H1 (cell line): ENCODE data around the gene FUNDC2. TPM values are rescaled to one million over a fixed set of nuclear protein-coding genes. Genes with fewer than 3 reads are reported as not detected.

Experiments
- CTCF ChIA-PET: fragments of 300-600 bp; sonication (Branson Sonifier 250); formaldehyde crosslinking; loops from one replicate; lab custom pipeline; 2021; ENCODE audit not compliant: partially characterized antibody; lab: Charles Lee
- POLR2A ChIA-PET: fragments of 300-600 bp; sonication (Branson Sonifier 250); formaldehyde crosslinking; loops from one replicate; lab custom pipeline; 2021; ENCODE audit warnings: inconsistent platforms; ENCODE audit not compliant: partially characterized antibody; lab: Charles Lee
- DNase-seq, 2 experiments: peaks; one replicate each; pipeline versions ENCODE4 v3.0.0 to v3.0.0-alpha.2; 2010 to 2022; ENCODE audit warnings: low spot score in 2 of 2, low read depth in 1 of 2, mixed read lengths in 1 of 2
- FAIRE-seq: peaks from 2 replicates; lab custom pipeline; 2011; peaks lifted over from hg19 to GRCh38; lab: Jason Lieb, UNC
- H2AFZ ChIP-seq: 2 replicates; pipeline ENCODE4 v1.8.1; 2012; ENCODE audit warnings: low read length, inconsistent platforms
- H2AK5ac ChIP-seq: 2 replicates; pipeline ENCODE4 v1.6.1; 2013; ENCODE audit warnings: low read depth, low read length
- H2BK120ac ChIP-seq: replicated peaks from 2 replicates; pipeline ENCODE3; 2013; ENCODE audit warnings: low read depth, low read length, inconsistent platforms
- H2BK12ac ChIP-seq: 2 replicates; pipeline ENCODE4 v1.6.1; 2013; ENCODE audit warnings: low read depth, low read length
- H2BK15ac ChIP-seq: 2 replicates; pipeline ENCODE4 v1.6.1; 2013; ENCODE audit warnings: low read length
- H2BK20ac ChIP-seq: 2 replicates; pipeline ENCODE4 v1.6.1; 2013; ENCODE audit warnings: low read length
- H2BK5ac ChIP-seq: 2 replicates; pipeline ENCODE4 v1.6.1; 2013; ENCODE audit warnings: low read depth, low read length
- H3K14ac ChIP-seq: 2 replicates; pipeline ENCODE4 v1.6.1; 2013; ENCODE audit warnings: inconsistent platforms; ENCODE audit not compliant: insufficient read length
- H3K18ac ChIP-seq: 2 replicates; pipeline ENCODE4 v1.6.1; 2013; ENCODE audit warnings: low read length; ENCODE audit errors: extremely low read depth
- H3K23ac ChIP-seq: 2 replicates; pipeline ENCODE4 v1.6.1; 2013; ENCODE audit warnings: inconsistent platforms; ENCODE audit not compliant: insufficient read length
- H3K23me2 ChIP-seq: 2 replicates; pipeline ENCODE4 v1.6.1; 2013; ENCODE audit warnings: low read depth, low read length
- H3K27ac ChIP-seq: 2 replicates; pipeline ENCODE4 v1.6.1; 2011; ENCODE audit warnings: low read depth, low read length, inconsistent platforms
- H3K27me3 ChIP-seq, 4 experiments: replicated peaks in 1 of 4; 1 replicate in 1 of 4; 2 replicates in 3 of 4; pipeline versions ENCODE4 v1.6.1 to v1.8.1; 2011 to 2013; ENCODE audit warnings: low read length in 3 of 4, mild to moderate bottlenecking in 3 of 4, inconsistent platforms in 2 of 4, mixed read lengths in 2 of 4, moderate library complexity in 1 of 4; ENCODE audit not compliant: control insufficient read depth in 3 of 4, insufficient read depth in 3 of 4; ENCODE audit errors: extremely low read depth in 1 of 4
- H3K36me3 ChIP-seq, 4 experiments: 2 replicates each; pipeline versions ENCODE4 v1.6.1 to v1.8.1; 2011 to 2013; ENCODE audit warnings: mild to moderate bottlenecking in 4 of 4, low read length in 3 of 4, moderate library complexity in 2 of 4, control low read depth in 1 of 4, inconsistent platforms in 1 of 4; ENCODE audit not compliant: insufficient read depth in 4 of 4, control insufficient read depth in 2 of 4
- H3K4ac ChIP-seq: replicated peaks from 2 replicates; pipeline ENCODE3; 2013; ENCODE audit warnings: low read length, low read depth, mixed read lengths, inconsistent platforms; ENCODE audit not compliant: insufficient read length
- H3K4me1 ChIP-seq, 4 experiments: replicated peaks in 1 of 4; 1 replicate in 1 of 4; 2 replicates in 3 of 4; pipeline versions ENCODE4 v1.6.1 to v1.8.1; 2011 to 2013; ENCODE audit warnings: low read length in 3 of 4, inconsistent platforms in 2 of 4, mixed read lengths in 1 of 4; ENCODE audit not compliant: insufficient read depth in 4 of 4, control insufficient read depth in 3 of 4
- H3K4me2 ChIP-seq, 2 experiments: 2 replicates each; pipeline versions ENCODE4 v1.6.1 to v1.8.1; 2011 to 2013; ENCODE audit warnings: low read depth in 2 of 2, low read length in 2 of 2, control low read depth in 1 of 2, inconsistent platforms in 1 of 2, mild to moderate bottlenecking in 1 of 2; ENCODE audit not compliant: insufficient read depth in 1 of 2
- H3K4me3 ChIP-seq, 4 experiments: fragments of 200-600, 300-600 bp in 1 of 4; sonication (generic), shearing (Covaris generic), sonication (Bioruptor Twin) in 1 of 4; 2 replicates each; pipeline versions ENCODE4 v1.5.1 to v1.8.1; 2011 to 2016; ENCODE audit warnings: low read length in 4 of 4, low read depth in 3 of 4, control low read depth in 2 of 4, inconsistent platforms in 2 of 4, mild to moderate bottlenecking in 2 of 4, mixed read lengths in 1 of 4, moderate library complexity in 1 of 4; ENCODE audit not compliant: insufficient read depth in 2 of 4; ENCODE audit errors: extremely low read depth in 1 of 4
- H3K56ac ChIP-seq: replicated peaks from 2 replicates; pipeline ENCODE3; 2013; ENCODE audit warnings: low read depth, mild to moderate bottlenecking, mixed read lengths, low read length, inconsistent platforms; ENCODE audit not compliant: insufficient read length
- H3K79me1 ChIP-seq: 2 replicates; pipeline ENCODE4 v1.6.1; 2013; ENCODE audit warnings: low read depth, low read length, control low read depth
- H3K79me2 ChIP-seq, 2 experiments: 2 replicates each; pipeline versions ENCODE4 v1.6.1 to v1.8.1; 2012 to 2013; ENCODE audit warnings: low read length in 2 of 2, mild to moderate bottlenecking in 2 of 2, inconsistent platforms in 1 of 2; ENCODE audit not compliant: insufficient read depth in 2 of 2, control insufficient read depth in 1 of 2
- H3K9ac ChIP-seq, 4 experiments: replicated peaks in 1 of 4; 1 replicate in 1 of 4; 2 replicates in 3 of 4; pipeline versions ENCODE4 v1.6.1 to v1.8.1; 2011 to 2013; ENCODE audit warnings: low read depth in 3 of 4, low read length in 3 of 4, control low read depth in 2 of 4, mild to moderate bottlenecking in 2 of 4, moderate library complexity in 2 of 4, inconsistent platforms in 1 of 4; ENCODE audit errors: extremely low read depth in 1 of 4
- H3K9me3 ChIP-seq, 2 experiments: 2 replicates each; pipeline versions ENCODE4 v1.6.1 to v1.8.1; 2012 to 2013; ENCODE audit warnings: mild to moderate bottlenecking in 2 of 2, moderate library complexity in 2 of 2, control low read depth in 1 of 2, inconsistent platforms in 1 of 2, low read depth in 1 of 2, low read length in 1 of 2, mixed read lengths in 1 of 2; ENCODE audit not compliant: insufficient read depth in 2 of 2
- H4K20me1 ChIP-seq, 2 experiments: replicated peaks in 1 of 2; 2 replicates each; pipeline versions ENCODE3 to v1.8.1; 2011 to 2013; ENCODE audit warnings: inconsistent platforms in 2 of 2, low read length in 2 of 2, mild to moderate bottlenecking in 1 of 2; ENCODE audit not compliant: insufficient read depth in 2 of 2, control insufficient read depth in 1 of 2
- H4K5ac ChIP-seq: 2 replicates; pipeline ENCODE4 v1.6.1; 2013; ENCODE audit warnings: low read length, low read depth, mixed read lengths, inconsistent platforms; ENCODE audit not compliant: insufficient read length
- H4K8ac ChIP-seq: 2 replicates; pipeline ENCODE4 v1.8.0; 2013; ENCODE audit warnings: mild to moderate bottlenecking, moderate library complexity, low read length, inconsistent platforms; ENCODE audit not compliant: insufficient read depth; ENCODE audit errors: extremely low read depth
- H4K91ac ChIP-seq: replicated peaks from 2 replicates; pipeline ENCODE3; 2013; ENCODE audit warnings: low read length, mixed read lengths, inconsistent platforms; ENCODE audit not compliant: insufficient read length
- ASH2L ChIP-seq: fragments of 200-600, 300-600 bp; sonication (generic); IDR thresholded peaks from one replicate; pipeline ENCODE4 v1.7.1; 2017; ENCODE audit warnings: low read length
- EGR1 ChIP-seq: IDR thresholded peaks from 2 replicates; pipeline ENCODE4 v1.6.1; 2011; ENCODE audit warnings: low read depth, low read length, borderline replicate concordance
- GABPA ChIP-seq: IDR thresholded peaks from 2 replicates; pipeline ENCODE4 v1.6.1; 2011; ENCODE audit warnings: mild to moderate bottlenecking, low read length, moderate library complexity, borderline replicate concordance; ENCODE audit not compliant: insufficient read depth
- GTF2F1 ChIP-seq: IDR thresholded peaks from 2 replicates; pipeline ENCODE4 v1.6.1; 2012; ENCODE audit warnings: low read depth, low read length, improper control_type of control experiment, borderline replicate concordance
- HDAC2 ChIP-seq, 2 experiments: fragments of 300-600 bp in 1 of 2; sonication (generic) in 1 of 2; IDR thresholded peaks; 2 replicates each; pipeline ENCODE4 v1.6.1; 2011 to 2012; ENCODE audit warnings: low read depth in 2 of 2, low read length in 2 of 2, mild to moderate bottlenecking in 2 of 2, moderate library complexity in 2 of 2, borderline replicate concordance in 1 of 2, inconsistent platforms in 1 of 2
- NRF1 ChIP-seq: IDR thresholded peaks from 2 replicates; pipeline ENCODE4 v1.6.1; 2011; ENCODE audit warnings: mild to moderate bottlenecking, low read depth, low read length, improper control_type of control experiment
- POLR2A ChIP-seq, 2 experiments: IDR thresholded peaks; 1 replicate in 1 of 2; 2 replicates in 1 of 2; pipeline ENCODE4 v1.6.1; 2011; ENCODE audit warnings: low read depth in 2 of 2, low read length in 2 of 2, mild to moderate bottlenecking in 2 of 2; ENCODE audit errors: control extremely low read depth in 1 of 2
- RAD21 ChIP-seq, 2 experiments: IDR thresholded peaks in 1 of 2; conservative IDR thresholded peaks in 1 of 2; 2 replicates each; pipeline ENCODE4 v1.6.1; 2011; ENCODE audit warnings: low read depth in 2 of 2, low read length in 2 of 2, improper control_type of control experiment in 1 of 2, inconsistent platforms in 1 of 2, mild to moderate bottlenecking in 1 of 2, moderate library complexity in 1 of 2
- RFX5 ChIP-seq: IDR thresholded peaks from 2 replicates; pipeline ENCODE4 v1.6.1; 2011; ENCODE audit warnings: low read depth, low read length, improper control_type of control experiment, borderline replicate concordance
- SIRT6 ChIP-seq: IDR thresholded peaks from one replicate; pipeline ENCODE4 v1.7.1; 2012; ENCODE audit warnings: low read length, inconsistent platforms
- SP1 ChIP-seq: IDR thresholded peaks from 2 replicates; pipeline ENCODE4 v1.6.1; 2011; ENCODE audit warnings: low read depth, low read length
- SP2 ChIP-seq: IDR thresholded peaks from 2 replicates; pipeline ENCODE4 v1.6.1; 2012; ENCODE audit warnings: mild to moderate bottlenecking, low read length, inconsistent platforms
- TEAD4 ChIP-seq: IDR thresholded peaks from 2 replicates; pipeline ENCODE4 v1.6.1; 2012; ENCODE audit warnings: low read depth, low read length, inconsistent platforms, mixed read lengths
- ZNF274 ChIP-seq: IDR thresholded peaks from 2 replicates; pipeline ENCODE4 v1.7.0; 2012; ENCODE audit warnings: low read length, borderline replicate concordance; ENCODE audit errors: extremely low read depth
- WGBS, 2 experiments: shearing (Covaris generic) in 1 of 2; methylation state at CpG; one replicate each; pipeline versions ENCODE4 v1.1.6 to v1.1.7; 2013 to 2015; ENCODE audit warnings: low lambda C conversion rate in 2 of 2, mixed read lengths in 2 of 2, inconsistent platforms in 1 of 2, low coverage in 1 of 2, missing lambda C conversion rate in 1 of 2; ENCODE audit not compliant: insufficient replicate concordance in 2 of 2, insufficient coverage in 1 of 2, insufficient read length in 1 of 2; ENCODE audit errors: extremely low coverage in 1 of 2, missing lambda C conversion rate in 1 of 2; 5-methylcytosine and 5-hydroxymethylcytosine counted together
- polyA plus RNA-seq, 7 experiments: library from polyadenylated mRNA; depleted of rRNA in 3 of 7; stranded (reverse) in 5 of 7; unstranded in 2 of 7; fragments of >200 nt in 5 of 7; fragments of 200-250 nt in 2 of 7; gene quantifications; 1 replicate in 5 of 7; 2 replicates in 1 of 7; 4 replicates in 1 of 7; pipeline versions ENCODE4 v1.2.1 to v1.2.3, GENCODE V29; 2011 to 2013; ENCODE audit warnings: missing spikeins in 2 of 7, mixed read lengths in 2 of 7
- total RNA-seq: library from RNA; stranded (reverse); fragmentation: NEBNext Ultra II Directional; extraction: Animal tissue kit (Norgen Biotek cat#: 25700); gene quantifications from 2 replicates; pipeline ENCODE4 v1.2.1, GENCODE V29; 2021

The FUNDC2 gene
- total and polyA plus RNA-seq, 2 of the 8 experiments (the other 6 are each of a cell fraction or from before 2014, with no cell fraction given) = 67.7 to 93.7 TPM

- Histone ChIP-seq H4K91ac (no peak overlapping the region), H2AFZ (no peak overlapping the region), H2BK120ac (no peak overlapping the region), H3K36me3 (no peaks in the 10 kb centered on the region), H2BK5ac (no peak overlapping the region), H4K5ac (no peak overlapping the region), H3K4ac (no peak overlapping the region), H4K8ac (no peak overlapping the region), H3K27me3 (no peaks in the 10 kb centered on the region), H2BK20ac (no peak overlapping the region), H3K14ac (no peak overlapping the region), H3K79me2 (no peaks in the 10 kb centered on the region), H3K23ac (no peak overlapping the region), H2AK5ac (no peak overlapping the region), H3K4me3 (no peak overlapping the region), H3K4me2 (no peak overlapping the region), H3K27ac (no peak overlapping the region), H4K20me1 (no peaks in the 10 kb centered on the region), H3K9ac (no peak overlapping the region), H2BK12ac (no peak overlapping the region), H3K18ac (no peak overlapping the region), H3K56ac (no peak overlapping the region), H3K9me3 (no peaks in the 10 kb centered on the region), H3K23me2 (no peaks in the 10 kb centered on the region), H3K4me1 (no peaks in the 10 kb centered on the region; a peak in 1 of 7 replicates), H2BK15ac (no peak overlapping the region), H3K79me1 (no peaks in the 10 kb centered on the region)
- CTCF ChIA-PET = no interaction called here
- POLR2A ChIA-PET = no interaction called here
- TF ChIP-seq NRF1 (no peak), SP1 (no peak), EGR1 (no peak), TEAD4 (no peak), ASH2L (no peak), ZNF274 (no peak), POLR2A (IDR thresholded peaks at IDR 0.05; ENCODE audit: control extremely low read depth in 1 of 2, low read depth in 2 of 2, low read length in 2 of 2) (no peak), RAD21 (IDR thresholded peaks at IDR 0.05 in 1 of 2, conservative IDR thresholded peaks at IDR 0.05 in 1 of 2; ENCODE audit: low read depth in 2 of 2, low read length in 2 of 2) (no peak), RFX5 (no peak), GTF2F1 (no peak), GABPA (no peak), SP2 (no peak), SIRT6 (no peak), HDAC2 (IDR thresholded peaks at IDR 0.05; ENCODE audit: borderline replicate concordance in 1 of 2, low read depth in 2 of 2, low read length in 2 of 2) (no peak)
- FAIRE-seq = no peak
- no peak for DNase-seq
- WGBS, 2 experiments = 92% methylated on average over 4 of the region's 4 CpGs; no CpG with 5 or more reads in 1 of the 2 experiments
Observed at GRCh38 chrX:155001873-155002272, 24.8 kb upstream of the FUNDC2 start.
